GM21515 (cell line): ENCODE measurements around the gene ZNF469.

Experiments
- ATAC-seq: cut with Tn5 transposase; IDR thresholded peaks from one replicate; pipeline ENCODE4 v1.9.1; 2021; ENCODE audit not compliant: unreplicated experiment

The ZNF469 gene

DNA sequence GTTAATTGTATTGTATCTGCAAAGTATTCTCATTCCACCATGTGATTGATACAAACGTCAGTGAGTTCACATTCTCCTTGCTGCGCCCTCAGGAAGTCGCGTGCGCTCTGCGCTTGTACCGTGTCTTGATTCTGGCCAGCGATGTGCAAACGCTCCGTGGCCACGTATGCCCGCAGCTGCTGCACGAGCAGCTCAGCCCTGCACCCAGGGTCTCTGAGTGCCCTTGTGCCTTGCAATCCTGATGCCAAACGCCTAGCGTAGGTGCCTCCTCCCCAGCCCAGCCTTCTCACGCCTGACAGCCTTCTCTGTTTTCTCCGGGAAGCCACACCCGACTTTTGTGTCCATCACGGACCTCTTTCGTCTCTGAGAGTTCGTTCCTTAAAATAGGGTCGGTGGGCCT, 9.4 kb downstream of the ZNF469 start:
- no peak for ATAC-seq

DNA sequence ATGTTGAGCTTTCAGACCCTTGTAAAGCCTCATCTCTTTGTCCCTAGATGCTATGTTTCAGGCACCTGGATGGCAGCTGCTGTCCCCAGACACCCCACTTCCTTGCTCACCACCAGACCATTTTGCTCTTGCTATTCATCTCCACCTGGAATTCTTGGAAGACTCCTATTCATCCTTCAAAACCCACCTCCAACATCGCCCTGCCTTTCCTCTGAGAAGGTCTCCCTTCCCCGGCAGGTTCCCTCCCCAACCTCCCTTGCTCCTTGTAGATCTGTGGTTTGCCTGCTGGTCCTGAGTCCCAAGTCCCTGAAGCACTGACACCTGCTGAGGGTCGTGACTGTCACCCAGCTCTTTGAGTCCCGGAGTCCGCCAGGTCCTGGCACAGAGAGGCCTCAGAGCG, 9.9 kb downstream of the ZNF469 start:
- ATAC-seq, result no peak

DNA sequence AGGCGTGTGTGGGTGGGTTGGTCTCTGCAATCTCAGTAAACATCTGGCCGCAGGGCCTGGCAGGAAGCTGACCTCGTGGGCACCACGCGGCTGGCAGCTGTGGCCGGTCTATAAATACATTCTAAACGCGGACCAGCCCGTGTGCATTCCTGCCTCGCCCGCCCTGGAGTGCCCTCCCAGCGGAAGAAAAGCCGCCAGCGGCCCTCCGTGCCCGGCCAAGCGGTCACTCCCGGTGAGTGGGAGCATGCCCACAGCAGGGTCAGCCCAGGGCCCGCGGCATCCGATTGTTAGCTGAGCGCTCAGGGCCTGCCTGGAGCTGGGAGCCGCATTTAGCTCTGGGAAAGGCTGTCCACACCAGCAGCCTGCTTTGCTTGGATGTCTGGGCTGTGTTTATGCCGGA, 10.3 kb downstream of the ZNF469 start:
- no peak for ATAC-seq

DNA sequence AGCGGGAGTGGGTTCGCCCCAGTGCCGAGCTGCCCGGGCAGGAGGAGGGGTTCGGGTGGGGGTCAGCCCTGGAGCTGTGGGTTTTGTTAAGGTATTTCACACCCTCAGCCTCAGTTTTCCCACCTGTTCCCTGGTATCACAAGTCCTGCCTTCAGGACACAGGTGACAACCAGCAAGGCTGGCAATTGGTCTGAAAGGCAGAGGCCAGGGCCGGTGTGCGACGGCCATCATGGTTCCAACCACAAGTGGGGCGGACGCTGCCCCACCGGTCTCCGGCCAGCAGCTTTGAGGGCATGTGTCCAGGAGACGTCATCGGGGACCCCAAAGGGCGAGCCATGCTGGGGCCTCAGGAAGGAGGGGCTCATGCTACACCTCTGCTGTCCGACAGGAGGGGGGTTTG, 10.8 kb downstream of the ZNF469 start:
- ATAC-seq, result no peak

DNA sequence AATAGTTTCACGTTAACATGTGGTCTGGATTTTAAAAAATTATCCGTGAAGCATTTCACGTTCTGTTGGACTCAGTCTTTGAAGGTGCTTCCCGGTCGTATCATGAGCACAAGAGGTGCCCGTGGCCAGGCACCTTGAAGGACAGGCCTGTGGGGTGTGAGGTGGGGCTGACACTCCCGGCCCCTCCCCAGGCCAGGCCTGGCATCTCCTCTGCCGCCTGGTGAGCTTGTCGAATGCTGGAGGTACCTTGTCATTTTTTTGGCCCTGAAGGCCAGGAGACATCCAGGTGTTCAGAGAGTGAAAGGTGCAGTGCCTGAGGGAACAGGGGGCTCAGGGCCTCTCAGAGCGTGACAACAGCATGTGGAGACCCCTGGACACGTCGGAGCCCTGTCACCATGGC, 11.7 kb downstream of the ZNF469 start:
- ATAC-seq, result no peak

DNA sequence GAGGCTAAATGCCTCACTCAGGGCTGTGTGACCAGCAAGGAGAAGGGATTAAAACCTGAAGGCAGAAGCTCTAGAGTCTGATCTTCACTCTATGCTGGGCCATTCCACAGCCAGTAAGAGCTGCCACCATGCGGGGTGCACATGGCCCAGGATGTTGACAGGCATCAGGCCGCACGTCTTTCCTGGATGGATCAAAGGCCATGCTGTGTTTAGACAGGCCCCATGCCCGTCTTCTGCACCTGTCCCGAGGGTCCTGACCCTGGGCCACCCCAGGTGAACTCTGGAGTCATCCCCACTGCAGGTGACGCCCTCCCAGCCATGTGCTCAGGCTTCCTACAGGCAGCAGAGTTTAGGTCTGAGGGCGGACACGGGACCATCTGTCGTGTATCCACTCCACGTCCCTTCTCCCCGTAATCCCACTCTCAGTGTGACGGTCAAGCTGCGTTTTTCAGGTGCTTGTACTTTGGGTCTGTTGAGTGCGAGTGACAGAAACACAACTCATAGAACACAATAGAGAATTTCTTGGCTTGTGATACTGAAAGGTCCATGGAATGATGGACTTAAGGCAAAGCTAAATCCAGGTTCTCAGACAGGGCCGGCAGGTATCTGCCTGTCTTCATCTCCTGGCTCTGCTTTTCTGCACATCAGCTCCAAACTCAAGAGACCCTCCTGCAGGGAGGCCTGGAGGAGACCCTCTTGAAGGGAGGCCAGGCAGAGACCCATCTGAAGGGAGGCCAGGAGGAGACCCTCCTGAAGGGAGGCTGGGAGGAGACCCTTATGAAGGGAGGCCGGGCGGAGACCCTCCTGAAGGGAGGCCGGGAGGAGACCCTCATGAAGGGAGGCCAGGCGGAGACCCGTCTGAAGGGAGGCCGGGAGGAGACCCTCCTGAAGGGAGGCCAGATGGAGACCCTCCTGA, 13.2 kb downstream of the ZNF469 start:
- no peak for ATAC-seq

DNA sequence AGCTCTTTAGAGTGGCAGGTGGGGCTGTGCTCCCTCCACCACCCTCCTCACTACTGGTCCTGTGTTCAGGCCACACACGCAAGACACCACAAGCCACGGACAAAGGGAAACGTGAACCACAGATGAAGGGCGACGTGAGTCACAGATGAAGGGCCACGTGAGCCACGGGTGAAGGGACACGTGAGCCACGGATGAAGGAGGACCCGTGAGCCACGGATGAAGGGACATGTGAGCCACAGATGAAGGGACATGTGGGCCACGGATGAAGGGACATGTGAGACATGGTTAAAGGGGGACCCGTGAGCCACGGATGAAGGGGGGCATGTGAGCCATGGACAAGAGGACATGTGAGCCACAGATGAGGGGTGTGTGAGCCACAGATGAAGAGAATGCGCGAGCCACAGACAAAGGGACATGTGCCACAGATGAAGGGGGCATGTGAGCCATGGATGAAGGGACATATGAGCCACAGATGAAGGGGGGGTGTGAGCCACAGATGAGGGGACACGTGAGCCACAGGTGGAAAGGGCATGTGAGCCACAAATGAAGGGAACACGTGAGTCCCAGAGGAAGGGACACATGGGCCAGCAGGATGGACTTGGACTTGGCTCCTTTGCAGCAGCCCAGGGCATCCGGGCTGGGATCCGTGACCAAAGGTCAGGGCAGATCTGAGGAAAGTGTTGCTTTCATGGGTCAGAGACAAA, 15.6 kb downstream of the ZNF469 start:
- ATAC-seq, result no peak

DNA sequence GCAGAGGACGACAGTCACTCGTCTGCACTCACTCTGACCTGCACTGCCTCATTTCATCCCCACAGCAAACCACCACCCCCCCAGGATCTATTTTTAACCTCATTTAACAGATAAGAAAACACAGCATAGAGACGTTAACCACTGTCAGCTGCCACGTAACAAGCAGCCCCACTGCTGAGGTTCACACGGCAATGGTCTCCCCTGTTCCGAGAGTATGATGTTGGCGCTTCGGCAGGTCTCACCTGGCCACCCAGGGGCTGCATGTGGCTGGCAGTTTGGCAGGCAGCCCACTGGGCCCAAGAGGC, 16.1 kb downstream of the ZNF469 start:
- ATAC-seq, result no peak

DNA sequence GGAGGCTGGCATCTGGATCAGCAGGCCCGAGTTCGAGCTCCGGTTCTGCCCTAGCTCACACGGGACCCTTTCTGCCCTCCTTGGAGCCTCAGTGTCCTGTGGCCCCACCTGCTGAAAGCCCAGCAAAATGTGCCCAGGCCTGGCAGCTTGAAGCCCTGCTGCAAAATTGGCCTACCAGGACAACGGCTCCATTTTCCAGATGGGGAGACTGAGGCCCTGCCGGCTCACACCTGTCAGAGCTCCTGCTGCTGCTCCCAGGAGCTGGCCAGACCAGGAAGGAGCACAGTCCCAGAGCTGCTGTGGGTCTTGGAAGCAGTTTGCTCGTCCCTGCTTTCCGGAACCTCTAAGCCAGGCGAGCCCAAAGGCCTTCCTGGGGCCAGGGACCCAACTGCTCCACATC, 17.4 kb downstream of the ZNF469 start:
- ATAC-seq, result no peak

DNA sequence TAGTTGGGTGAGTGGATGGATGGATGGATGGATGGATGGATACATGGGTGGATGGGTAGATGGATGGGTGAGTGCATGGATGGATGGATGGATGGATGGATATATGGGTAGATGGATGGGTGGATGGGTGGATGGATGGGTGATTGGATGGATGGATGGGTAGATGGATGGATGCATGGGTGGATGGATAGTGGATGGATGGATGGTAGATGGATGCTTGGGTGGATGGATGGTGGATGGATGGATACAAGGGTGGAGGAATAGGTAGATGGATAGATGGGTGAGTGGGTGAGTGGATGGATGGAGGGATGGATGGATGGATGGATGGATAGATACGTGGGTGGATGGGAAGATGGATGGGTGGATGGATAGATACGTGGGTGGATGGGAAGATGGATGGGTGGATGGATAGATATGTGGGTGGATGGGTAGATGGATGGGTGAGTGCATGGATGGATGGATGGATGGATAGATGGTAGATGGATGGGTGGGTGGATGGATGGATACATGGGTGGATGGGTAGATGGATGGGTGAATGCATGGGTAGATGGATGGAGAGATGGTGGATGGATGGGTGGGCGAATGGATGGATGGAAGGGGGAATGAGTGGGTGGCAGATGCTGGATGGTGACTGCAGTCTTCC, 19.0 kb downstream of the ZNF469 start:
- no peak for ATAC-seq

DNA sequence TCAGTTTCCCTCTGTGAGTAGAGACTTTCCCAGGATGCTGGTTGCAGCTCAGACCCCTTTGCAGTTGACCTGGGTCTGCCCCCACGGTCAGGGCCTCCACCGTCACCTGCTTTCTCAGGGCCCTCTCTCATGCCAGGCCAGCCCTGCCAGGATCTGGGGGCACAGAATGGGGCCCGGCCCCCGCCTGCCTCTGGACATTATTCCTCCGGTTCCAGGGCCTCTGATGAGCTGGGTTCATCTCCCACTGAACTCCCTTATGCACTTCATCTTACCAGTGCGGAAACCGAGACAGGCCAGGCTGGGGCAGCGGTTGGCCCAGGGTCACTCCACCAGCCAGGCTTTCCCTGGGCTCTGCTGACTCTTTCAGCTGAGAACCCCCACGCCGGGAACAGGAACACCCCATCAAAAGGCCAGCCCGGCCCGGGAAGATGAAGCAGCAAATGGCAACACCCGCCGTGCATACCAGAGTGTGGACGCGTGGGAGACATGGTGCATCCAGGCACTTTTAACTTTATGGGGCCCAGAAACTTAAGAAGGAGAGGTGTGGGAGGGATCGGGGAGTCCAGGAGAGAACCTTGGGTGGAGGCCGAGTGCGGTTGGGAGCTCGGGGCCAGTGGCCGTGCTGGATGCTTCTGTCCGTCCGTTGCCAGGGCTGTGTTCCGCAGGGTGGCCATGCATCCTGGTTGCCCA, 19.9 kb downstream of the ZNF469 start:
- ATAC-seq, result no peak

DNA sequence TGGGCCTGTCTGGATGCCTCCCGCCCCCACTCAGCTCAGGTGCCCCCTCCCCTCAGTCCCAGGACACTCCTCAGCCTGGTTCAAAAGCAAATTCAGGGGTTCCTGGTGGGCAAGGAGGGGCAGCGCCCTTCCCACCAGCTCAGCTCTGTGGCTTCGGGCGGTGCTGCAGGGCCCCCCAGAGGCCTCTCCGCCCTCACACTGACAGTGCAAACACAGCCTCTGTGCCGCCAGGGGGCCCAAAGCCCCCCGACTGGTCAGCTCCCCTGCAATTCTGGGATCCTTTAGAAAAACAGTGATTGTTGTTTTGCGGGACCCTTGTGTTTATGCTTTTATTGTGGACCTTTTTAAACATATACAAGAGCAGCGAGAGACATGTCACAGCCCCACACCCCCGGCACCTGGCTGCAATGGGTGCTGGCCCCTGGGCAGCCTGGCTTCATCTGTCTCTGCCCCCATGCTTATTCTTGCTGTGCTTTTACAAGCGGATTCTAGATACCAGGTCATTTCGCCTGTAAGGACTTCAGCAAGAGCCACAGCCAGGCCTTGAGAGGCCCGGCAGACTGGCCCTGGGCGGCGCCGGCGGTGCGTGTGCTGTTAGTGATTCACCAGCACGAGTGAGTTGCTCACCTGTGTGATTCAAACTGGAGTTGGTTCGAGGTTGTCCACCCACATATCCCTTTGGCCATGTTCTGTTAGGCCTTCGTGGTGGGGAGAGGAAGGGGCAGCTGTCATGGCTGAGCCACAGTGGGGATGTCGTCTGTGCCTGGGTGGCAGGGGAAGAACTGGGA, 21.2 kb downstream of the ZNF469 start:
- no peak for ATAC-seq

DNA sequence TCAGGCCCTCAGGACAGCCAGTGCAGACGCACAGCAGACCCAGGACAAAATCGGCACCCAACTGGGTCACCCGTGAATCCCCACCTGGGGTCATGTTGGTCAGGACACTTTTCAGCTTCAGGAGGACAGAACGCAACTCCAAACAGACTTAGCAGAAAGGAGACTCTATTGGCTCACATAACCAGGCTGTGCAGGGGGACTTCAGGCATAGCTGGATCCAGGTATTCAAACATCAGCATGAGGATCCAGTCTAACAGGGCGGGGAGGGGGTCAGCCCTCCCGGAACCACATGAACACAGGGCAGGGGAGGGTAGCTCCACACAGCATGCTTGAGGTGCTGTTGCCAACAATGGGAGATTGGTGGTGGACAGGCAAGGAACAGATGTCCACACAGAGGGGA, 22.0 kb downstream of the ZNF469 start:
- ATAC-seq, result no peak

DNA sequence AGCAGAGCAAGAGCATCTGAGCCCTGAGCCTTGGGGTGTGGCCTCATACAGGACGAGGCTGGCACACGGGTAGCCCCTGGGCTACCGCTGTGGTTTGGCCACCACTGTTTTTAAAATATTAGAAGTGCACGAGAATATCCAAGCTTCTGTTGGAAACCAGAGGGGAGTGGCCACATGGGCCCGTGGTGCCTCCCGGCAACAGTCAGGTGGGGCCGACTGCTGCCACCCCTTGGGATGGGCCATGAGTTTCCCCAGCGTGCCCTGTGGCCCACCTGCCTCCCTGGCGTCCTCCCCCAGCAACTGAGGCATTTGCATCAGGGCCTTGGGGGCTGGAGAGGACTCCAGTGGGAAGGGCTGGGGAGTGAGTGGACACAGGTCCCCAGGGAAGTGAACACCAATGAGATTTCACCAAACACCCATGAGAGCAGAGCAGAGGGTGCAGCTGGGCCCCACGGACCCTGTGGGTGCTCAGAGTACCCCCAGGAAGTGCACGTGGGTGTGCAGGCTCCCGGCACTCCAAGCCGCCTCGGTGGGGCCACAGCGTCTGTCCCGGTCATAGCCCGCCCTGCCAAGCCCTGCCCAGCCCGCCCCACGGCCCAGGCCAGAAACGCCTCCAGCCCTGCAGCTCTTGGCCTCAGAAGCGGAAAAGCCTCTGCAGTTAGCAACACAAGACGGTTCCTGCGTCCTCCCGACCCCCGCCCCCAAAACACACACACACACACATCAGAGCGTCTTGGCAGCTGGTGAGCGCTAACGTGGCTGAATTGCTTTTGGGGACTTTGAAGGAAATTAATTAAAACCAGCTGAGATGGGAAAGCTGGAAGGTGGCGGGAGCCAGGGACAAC, 22.7 kb downstream of the ZNF469 start:
- no peak for ATAC-seq

DNA sequence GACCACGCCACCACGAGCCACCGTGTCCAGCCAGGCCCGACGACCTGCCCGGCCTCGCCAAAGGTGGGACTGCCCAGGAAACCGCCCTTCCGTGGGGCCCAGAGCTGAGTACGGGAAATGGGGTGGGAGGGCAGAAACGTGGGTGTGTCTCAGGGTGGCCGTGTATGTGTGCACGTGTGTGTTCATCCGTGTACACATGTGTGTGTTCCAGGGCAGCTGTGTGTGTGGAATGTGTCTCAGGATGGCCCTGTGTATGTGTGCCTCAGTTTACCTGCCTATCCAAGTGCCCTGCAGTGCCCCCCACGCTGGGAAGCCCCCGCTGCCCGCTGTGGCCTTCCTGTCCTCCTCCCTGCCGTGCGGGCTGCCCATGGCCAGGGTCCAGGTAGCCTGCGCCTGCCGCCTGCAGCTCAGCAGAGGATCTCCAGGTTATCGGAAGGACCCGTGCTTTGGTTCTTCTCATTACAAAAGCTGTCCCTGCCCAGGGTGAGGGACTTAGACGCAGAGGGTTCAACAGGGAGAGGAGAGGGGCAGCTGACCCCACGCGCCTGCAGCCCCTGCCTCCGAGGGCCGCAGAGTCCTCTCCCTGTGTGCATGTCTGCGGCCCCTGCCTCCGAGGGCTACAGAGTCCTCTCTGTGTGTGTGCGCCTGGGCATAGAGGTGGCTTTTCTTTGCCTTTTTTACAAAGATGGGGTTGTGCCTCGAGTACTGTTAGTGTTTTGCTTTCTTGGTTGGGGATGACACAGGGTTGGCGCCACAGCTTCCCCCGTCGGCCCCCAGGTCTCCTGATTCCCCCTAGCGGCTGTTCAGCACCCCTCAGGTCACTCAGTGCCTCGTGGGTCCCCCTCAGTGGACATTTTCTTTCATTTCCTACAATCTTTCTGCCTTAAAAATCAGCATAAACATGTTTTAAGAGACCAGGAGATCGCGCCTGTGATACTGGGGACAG, 23.6 kb downstream of the ZNF469 start:
- ATAC-seq, result no peak

DNA sequence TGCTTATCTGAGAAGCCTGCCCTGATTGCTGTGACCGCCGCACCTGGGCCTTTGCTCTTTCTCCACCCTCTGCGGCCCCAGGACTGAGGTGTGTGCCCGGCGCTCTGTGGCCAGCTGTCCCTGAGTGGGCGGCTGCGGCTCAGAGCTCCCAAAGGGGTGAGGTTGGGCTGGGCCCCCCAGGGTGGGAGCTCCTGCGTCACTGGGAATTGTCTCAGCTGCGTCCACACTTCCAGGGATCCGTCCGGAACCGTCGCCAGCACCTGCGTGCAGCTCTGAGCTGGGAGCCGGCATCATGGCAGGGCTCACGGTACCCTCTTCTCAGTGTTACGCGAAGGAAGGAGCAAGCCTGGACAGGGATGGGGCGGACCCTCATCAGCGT, 24.3 kb downstream of the ZNF469 start:
- no peak for ATAC-seq

DNA sequence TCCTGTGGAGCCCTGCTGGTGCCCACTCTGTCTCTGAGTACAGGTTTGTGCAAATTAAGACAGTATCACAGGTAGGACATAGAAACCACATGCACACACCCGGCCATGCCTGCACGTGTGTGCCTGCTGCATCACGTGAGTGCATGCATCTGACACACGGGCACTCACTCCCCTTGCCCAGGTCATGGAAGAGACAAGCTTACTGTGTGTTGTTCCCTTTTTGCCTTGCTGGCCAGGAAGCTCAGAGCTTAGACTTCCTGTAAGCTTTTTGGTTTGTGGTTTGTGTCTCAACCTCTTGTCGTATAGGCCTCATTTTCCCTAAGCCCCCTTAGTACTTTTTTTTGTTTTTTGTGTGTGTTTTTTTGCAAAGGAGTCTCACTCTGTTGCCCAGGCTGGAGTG, 25.0 kb downstream of the ZNF469 start:
- no peak for ATAC-seq

DNA sequence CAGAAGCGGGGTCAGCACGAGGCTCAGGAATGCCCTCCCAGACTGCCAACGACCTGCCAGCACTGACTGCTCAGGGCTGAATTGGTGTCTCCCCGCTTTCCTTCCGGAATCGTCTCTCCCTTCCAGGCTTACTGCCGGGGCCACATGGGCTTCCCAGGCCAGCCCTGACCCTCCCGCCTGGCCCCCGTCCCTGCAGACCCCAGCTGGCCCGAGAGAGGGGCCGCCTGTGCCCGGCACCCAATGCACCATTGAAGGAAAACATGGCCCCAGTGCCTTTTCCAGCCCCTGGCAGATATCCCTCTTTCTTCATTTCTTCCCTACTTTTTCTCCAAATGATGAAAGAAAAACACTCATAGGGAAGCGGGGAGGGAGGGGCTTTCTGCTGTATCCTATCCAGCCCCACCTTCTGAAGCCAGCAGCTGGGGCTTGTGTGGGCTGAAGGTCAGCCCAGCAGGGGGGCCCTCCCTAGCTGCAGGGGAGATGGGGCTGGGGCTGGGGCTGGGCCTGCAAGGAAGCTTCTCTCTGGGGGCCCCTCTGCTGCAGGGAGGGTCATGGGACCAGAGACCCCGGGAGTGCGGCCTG, 25.9 kb downstream of the ZNF469 start:
- no peak for ATAC-seq
